ENCODE measurements around the gene PHC2.

Gene PHC2

GRCh38 chr1:33329600-33330305 lies 101.1 kb downstream of the PHC2 start:
- DNase-seq, result no peak

GRCh38 chr1:33328817-33329216 lies 102.1 kb downstream of the PHC2 start:
- DNase-seq, result no peak

- DNase-seq, result no peak
Measured at GRCh38 chr1:33327587-33328325, 103.1 kb downstream of the PHC2 start.

- DNase-seq, result no peak
Measured at GRCh38 chr1:33326785-33327184, 104.1 kb downstream of the PHC2 start.

- no peak for DNase-seq
Measured at GRCh38 chr1:33324677-33325575, 106.0 kb downstream of the PHC2 start.

GRCh38 chr1:33323663-33324477 lies 107.0 kb downstream of the PHC2 start:
- no peak for DNase-seq

- DNase-seq, result no peak
Measured at GRCh38 chr1:33322870-33323585, 107.9 kb downstream of the PHC2 start.

- no peak for DNase-seq
Measured at GRCh38 chr1:33322109-33322508, 108.8 kb downstream of the PHC2 start.

- no peak for DNase-seq
Measured at GRCh38 chr1:33321178-33321577, 109.7 kb downstream of the PHC2 start.

GRCh38 chr1:33320619-33321165 lies 110.2 kb downstream of the PHC2 start, which contains the start of gene A3GALT2:
Gene A3GALT2, minus strand, starts transcription at chr1:33321098. Its CDS starts 0 bp downstream, at chr1:33321098.
- no peak for DNase-seq

GRCh38 chr1:33319949-33320618 lies 110.8 kb downstream of the PHC2 start:
- DNase-seq, result no peak

- DNase-seq, result no peak
Measured at GRCh38 chr1:33319186-33319948, 111.5 kb downstream of the PHC2 start.

- no peak for DNase-seq
Measured at GRCh38 chr1:33317946-33318345, 112.9 kb downstream of the PHC2 start.

GRCh38 chr1:33317354-33317753 lies 113.5 kb downstream of the PHC2 start:
- no peak for DNase-seq

GRCh38 chr1:33316601-33317000 lies 114.3 kb downstream of the PHC2 start:
- DNase-seq, result no peak

- DNase-seq, result no peak
Measured at GRCh38 chr1:33314416-33314815, 116.5 kb downstream of the PHC2 start.

- DNase-seq, result no peak
Measured at GRCh38 chr1:33312413-33312749, 118.5 kb downstream of the PHC2 start.

GRCh38 chr1:33311706-33312412 lies 119.0 kb downstream of the PHC2 start:
- DNase-seq, result no peak

- DNase-seq, result no peak
Measured at GRCh38 chr1:33310702-33311101, 120.2 kb downstream of the PHC2 start.

All from SHP77 (cell line).